Lower leg skin (tissue), 3 donors: ENCODE data around the gene FGFRL1.

Source experiments
- CTCF ChIP-seq, 3 donors: fragments of 450-650 bp; IDR thresholded peaks; one replicate each; pipeline ENCODE4 v1.5.1; 2016; ENCODE audit warnings: antibody characterized with exemption in 3 of 3, mild to moderate bottlenecking in 3 of 3, moderate library complexity in 2 of 3
- POLR2A ChIP-seq, 2 donors: fragments of 450-650 bp; IDR thresholded peaks; one replicate each; pipeline ENCODE4 v1.6.1; 2016 to 2017; ENCODE audit warnings: antibody characterized with exemption in 2 of 2, mild to moderate bottlenecking in 1 of 2, moderate library complexity in 1 of 2

- TF ChIP-seq CTCF (IDR thresholded peaks at IDR 0.05) (no peak), POLR2A (IDR thresholded peaks at IDR 0.05) (no peak)
These were observed 3.1 kb downstream of the FGFRL1 start for GRCh38 chr4:1014291-1015167.
